Measurements from ENCODE around the gene SULT6B1.
A peak's percentile ranks its signal among the peaks of the same experiment; 100 is the strongest.

Gene SULT6B1

GRCh38 chr2:37196320-37197195, 8.1 kb upstream of the SULT6B1 start, which contains the start of gene CEBPZOS (continued):
- TF ChIP-seq, protein P1, sequence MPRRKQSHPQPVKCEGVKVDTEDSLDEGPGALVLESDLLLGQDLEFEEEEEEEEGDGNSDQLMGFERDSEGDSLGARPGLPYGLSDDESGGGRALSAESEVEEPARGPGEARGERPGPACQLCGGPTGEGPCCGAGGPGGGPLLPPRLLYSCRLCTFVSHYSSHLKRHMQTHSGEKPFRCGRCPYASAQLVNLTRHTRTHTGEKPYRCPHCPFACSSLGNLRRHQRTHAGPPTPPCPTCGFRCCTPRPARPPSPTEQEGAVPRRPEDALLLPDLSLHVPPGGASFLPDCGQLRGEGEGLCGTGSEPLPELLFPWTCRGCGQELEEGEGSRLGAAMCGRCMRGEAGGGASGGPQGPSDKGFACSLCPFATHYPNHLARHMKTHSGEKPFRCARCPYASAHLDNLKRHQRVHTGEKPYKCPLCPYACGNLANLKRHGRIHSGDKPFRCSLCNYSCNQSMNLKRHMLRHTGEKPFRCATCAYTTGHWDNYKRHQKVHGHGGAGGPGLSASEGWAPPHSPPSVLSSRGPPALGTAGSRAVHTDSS (tag by site-specific recombination; IDR thresholded peaks at IDR 0.05) = no peak
- TF ChIP-seq ZNF701 (tag by site-specific recombination; IDR thresholded peaks at IDR 0.05) (no peak), ZNF621 (tag by site-specific recombination; IDR thresholded peaks at IDR 0.05) (no peak), YY1 (tag by site-specific recombination; IDR thresholded peaks at IDR 0.05) (no peak), ZNF175 (tag by site-specific recombination; IDR thresholded peaks at IDR 0.05) (no peak), SCRT2 (tag by site-specific recombination; IDR thresholded peaks at IDR 0.05) (peak; percentile 98), ZNF335 (tag by site-specific recombination; conservative IDR thresholded peaks at IDR 0.05) (peak; percentile 81), PRDM4 (tag by site-specific recombination; IDR thresholded peaks at IDR 0.05) (no peak), EGR2 (tag by site-specific recombination; IDR thresholded peaks at IDR 0.05; ENCODE audit: low read depth) (0 out of 2 replicates have a peak, but pooled peaks have one; percentile 17), ZNF324 (tag by site-specific recombination; IDR thresholded peaks at IDR 0.05) (no peak), ZNF555 (tag by site-specific recombination; conservative IDR thresholded peaks at IDR 0.05) (no peak), ZNF184 (tag by site-specific recombination; IDR thresholded peaks at IDR 0.05) (no peak), ZNF843 (tag by site-specific recombination; IDR thresholded peaks at IDR 0.05) (peak; percentile 37; the same call in 1 of the 2 replicates), SALL2 (tag by site-specific recombination; IDR thresholded peaks at IDR 0.05; ENCODE audit: borderline replicate concordance) (no peak), ZNF660 (tag by site-specific recombination; IDR thresholded peaks at IDR 0.05) (no peak; the same call in 1 of the 2 replicates), ZNF530 (tag by site-specific recombination; IDR thresholded peaks at IDR 0.05; ENCODE audit: low read depth) (no peak), ZBTB7A (tag by site-specific recombination; IDR thresholded peaks at IDR 0.05; ENCODE audit: low read depth) (no peak), ZFHX2 (tag by site-specific recombination; conservative IDR thresholded peaks at IDR 0.05) (peak; percentile 37), ZBTB17 (tag by site-specific recombination; IDR thresholded peaks at IDR 0.05) (peak; percentile 60), ZNF514 (tag by site-specific recombination; IDR thresholded peaks at IDR 0.05) (no peak), ZSCAN30 (tag by site-specific recombination; IDR thresholded peaks at IDR 0.05) (peak; percentile 49; the same call in 1 of the 2 replicates), ZNF155 (tag by site-specific recombination; IDR thresholded peaks at IDR 0.05) (no peak), ZNF624 (tag by site-specific recombination; IDR thresholded peaks at IDR 0.05) (no peak), ZNF792 (tag by site-specific recombination; IDR thresholded peaks at IDR 0.05) (no peak), TRIM28 (IDR thresholded peaks at IDR 0.05; ENCODE audit: borderline replicate concordance, low read length) (peak; percentile 37; the same call in 1 of the 2 replicates), ZBTB11 (tag by site-specific recombination; conservative IDR thresholded peaks at IDR 0.05; ENCODE audit: low read depth) (peak; percentile 71; the same call in 1 of the 2 replicates), ZNF112 (tag by site-specific recombination; IDR thresholded peaks at IDR 0.05) (no peak), ZSCAN18 (tag by site-specific recombination; IDR thresholded peaks at IDR 0.05) (no peak)
- TF ChIP-seq, protein P2, sequence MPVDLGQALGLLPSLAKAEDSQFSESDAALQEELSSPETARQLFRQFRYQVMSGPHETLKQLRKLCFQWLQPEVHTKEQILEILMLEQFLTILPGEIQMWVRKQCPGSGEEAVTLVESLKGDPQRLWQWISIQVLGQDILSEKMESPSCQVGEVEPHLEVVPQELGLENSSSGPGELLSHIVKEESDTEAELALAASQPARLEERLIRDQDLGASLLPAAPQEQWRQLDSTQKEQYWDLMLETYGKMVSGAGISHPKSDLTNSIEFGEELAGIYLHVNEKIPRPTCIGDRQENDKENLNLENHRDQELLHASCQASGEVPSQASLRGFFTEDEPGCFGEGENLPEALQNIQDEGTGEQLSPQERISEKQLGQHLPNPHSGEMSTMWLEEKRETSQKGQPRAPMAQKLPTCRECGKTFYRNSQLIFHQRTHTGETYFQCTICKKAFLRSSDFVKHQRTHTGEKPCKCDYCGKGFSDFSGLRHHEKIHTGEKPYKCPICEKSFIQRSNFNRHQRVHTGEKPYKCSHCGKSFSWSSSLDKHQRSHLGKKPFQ (tag by site-specific recombination; IDR thresholded peaks at IDR 0.05) = no peak

Measured in HEK293 (cell line).